HepG2 (cell line): ENCODE measurements around the gene CDH1. TPM values are rescaled to one million over a fixed set of nuclear protein-coding genes. Genes with fewer than 3 reads are reported as not detected.
A peak's percentile ranks its signal among the peaks of the same experiment; 100 is the strongest.

Experiments
- CREBL2 ChIP-seq: sonication (generic); formaldehyde crosslinking; IDR thresholded peaks from 2 replicates; pipeline ENCODE4 v1.8.1; 2023; ENCODE audit warnings: missing genetic modification reagents, mild to moderate bottlenecking, borderline replicate concordance
- GABPA ChIP-seq, 2 experiments: IDR thresholded peaks; 2 replicates each; pipeline ENCODE4 v1.6.1; 2011 to 2016; ENCODE audit warnings: low read depth in 2 of 2, low read length in 1 of 2, missing biosample characterization in 1 of 2, missing genetic modification characterization in 1 of 2
- GABPB1 ChIP-seq: IDR thresholded peaks from 2 replicates; pipeline ENCODE4 v1.6.1; 2016; ENCODE audit warnings: mild to moderate bottlenecking, missing genetic modification reagents, moderate library complexity, missing compliant biosample characterization
- IRF2 ChIP-seq: IDR thresholded peaks from 2 replicates; pipeline ENCODE4 v1.6.1; 2018; ENCODE audit warnings: missing genetic modification reagents, missing compliant biosample characterization
- JUND ChIP-seq: sonication (generic); formaldehyde crosslinking; IDR thresholded peaks from 2 replicates; pipeline ENCODE4 v1.8.0; 2022; ENCODE audit warnings: mild to moderate bottlenecking, missing genetic modification reagents
- MTA3 ChIP-seq: sonication (generic); formaldehyde crosslinking; IDR thresholded peaks from 2 replicates; pipeline ENCODE4 v1.4.0; 2020; ENCODE audit warnings: missing genetic modification reagents
- MXI1 ChIP-seq: IDR thresholded peaks from 3 replicates; pipeline ENCODE4 v1.6.1; 2012; ENCODE audit warnings: low read depth, low read length, inconsistent platforms, borderline replicate concordance
- NFE2L1 ChIP-seq: sonication (generic); formaldehyde crosslinking; IDR thresholded peaks from 2 replicates; pipeline ENCODE4 v1.4.0; 2020; ENCODE audit warnings: missing genetic modification reagents, mild to moderate bottlenecking, borderline replicate concordance
- PLRG1 ChIP-seq: fragments of 450-650 bp; conservative IDR thresholded peaks from 2 replicates; pipeline ENCODE4 v1.6.1; 2016
- POLR2G ChIP-seq: fragments of 200-400 bp; formaldehyde crosslinking; IDR thresholded peaks from 2 replicates; pipeline ENCODE4 v1.6.1; 2018; ENCODE audit warnings: mild to moderate bottlenecking, low read depth, low read length, moderate library complexity
- PTBP1 ChIP-seq: fragments of 200-400 bp; formaldehyde crosslinking; IDR thresholded peaks from 2 replicates; pipeline ENCODE4 v1.6.1; 2018; ENCODE audit warnings: low read length, low read depth; ENCODE audit not compliant: poor library complexity, severe bottlenecking
- RAD21 ChIP-seq: fragments of 450-650 bp; formaldehyde crosslinking; IDR thresholded peaks from 2 replicates; pipeline ENCODE4 v1.5.0; 2020; ENCODE audit warnings: mild to moderate bottlenecking
- SIX4 ChIP-seq: sonication (generic); formaldehyde crosslinking; IDR thresholded peaks from 2 replicates; pipeline ENCODE4 v1.4.0; 2020; ENCODE audit warnings: missing genetic modification reagents
- SPEN ChIP-seq: sonication (generic); formaldehyde crosslinking; IDR thresholded peaks from 2 replicates; pipeline ENCODE4 v1.5.1; 2020; ENCODE audit warnings: low read depth, mild to moderate bottlenecking, missing genetic modification reagents
- SRF ChIP-seq: IDR thresholded peaks from 2 replicates; pipeline ENCODE4 v1.6.1; 2011; ENCODE audit warnings: mild to moderate bottlenecking, low read depth, low read length, moderate library complexity
- TAF1 ChIP-seq: sonication (generic); formaldehyde crosslinking; IDR thresholded peaks from 2 replicates; pipeline ENCODE4 v1.4.0; 2020; ENCODE audit warnings: missing genetic modification reagents
- ZFP41 ChIP-seq: sonication (generic); formaldehyde crosslinking; IDR thresholded peaks from 2 replicates; pipeline ENCODE4 v1.4.0; 2020; ENCODE audit warnings: mild to moderate bottlenecking, missing genetic modification reagents, borderline replicate concordance
- ZNF589 ChIP-seq: sonication (generic); formaldehyde crosslinking; conservative IDR thresholded peaks from 2 replicates; pipeline ENCODE4 v1.8.0; 2022; ENCODE audit warnings: mild to moderate bottlenecking, moderate library complexity, missing genetic modification reagents
- ZSCAN20 ChIP-seq: sonication (generic); formaldehyde crosslinking; IDR thresholded peaks from 2 replicates; pipeline ENCODE4 v1.4.0; 2020; ENCODE audit warnings: missing genetic modification reagents, mild to moderate bottlenecking, borderline replicate concordance
- ZSCAN21 ChIP-seq: sonication (generic); formaldehyde crosslinking; IDR thresholded peaks from 2 replicates; pipeline ENCODE4 v1.8.0; 2022; ENCODE audit warnings: mild to moderate bottlenecking, missing genetic modification reagents, moderate library complexity, borderline replicate concordance
- polyA plus RNA-seq, 8 experiments: library from polyadenylated mRNA; depleted of rRNA in 3 of 8; stranded (reverse) in 7 of 8; unstranded in 1 of 8; fragments of >200 nt; fragmentation: Illumina TruSeq in 4 of 8; extraction: Trizol in 4 of 8; gene quantifications; 2 replicates each; pipeline versions ENCODE4 v1.2.1 to v1.2.3, GENCODE V29; 2011 to 2016; ENCODE audit warnings: low read depth in 4 of 8, missing spikeins in 1 of 8, mixed read lengths in 1 of 8; ENCODE audit not compliant: insufficient read depth in 1 of 8
- total RNA-seq, 5 experiments: library from RNA; depleted of rRNA; stranded (reverse); fragments of >200 nt; fragmentation: Illumina TruSeq; extraction: Trizol; gene quantifications; 2 replicates each; pipeline ENCODE4 v1.2.3, GENCODE V29; 2016; ENCODE audit warnings: low read depth in 1 of 5
- TF ChIP-seq, protein P1 (sequence below): sonication (generic); formaldehyde crosslinking; IDR thresholded peaks from 2 replicates; pipeline ENCODE4 v1.8.0; 2022; ENCODE audit warnings: mild to moderate bottlenecking, missing genetic modification reagents, moderate library complexity
- TF ChIP-seq, protein P2 (sequence below): sonication (generic); formaldehyde crosslinking; IDR thresholded peaks from 2 replicates; pipeline ENCODE4; 2020; ENCODE audit warnings: missing genetic modification reagents, mild to moderate bottlenecking, borderline replicate concordance
- TF ChIP-seq, protein P3 (sequence below): sonication (generic); formaldehyde crosslinking; IDR thresholded peaks from 2 replicates; pipeline ENCODE4 v1.5.0; 2020; ENCODE audit warnings: missing genetic modification reagents

The CDH1 gene
- total and polyA plus RNA-seq, 2 of the 13 experiments (the other 11 are each of a cell fraction or from before 2014, with no cell fraction given): 0.95 to 9.8 TPM

DNA sequence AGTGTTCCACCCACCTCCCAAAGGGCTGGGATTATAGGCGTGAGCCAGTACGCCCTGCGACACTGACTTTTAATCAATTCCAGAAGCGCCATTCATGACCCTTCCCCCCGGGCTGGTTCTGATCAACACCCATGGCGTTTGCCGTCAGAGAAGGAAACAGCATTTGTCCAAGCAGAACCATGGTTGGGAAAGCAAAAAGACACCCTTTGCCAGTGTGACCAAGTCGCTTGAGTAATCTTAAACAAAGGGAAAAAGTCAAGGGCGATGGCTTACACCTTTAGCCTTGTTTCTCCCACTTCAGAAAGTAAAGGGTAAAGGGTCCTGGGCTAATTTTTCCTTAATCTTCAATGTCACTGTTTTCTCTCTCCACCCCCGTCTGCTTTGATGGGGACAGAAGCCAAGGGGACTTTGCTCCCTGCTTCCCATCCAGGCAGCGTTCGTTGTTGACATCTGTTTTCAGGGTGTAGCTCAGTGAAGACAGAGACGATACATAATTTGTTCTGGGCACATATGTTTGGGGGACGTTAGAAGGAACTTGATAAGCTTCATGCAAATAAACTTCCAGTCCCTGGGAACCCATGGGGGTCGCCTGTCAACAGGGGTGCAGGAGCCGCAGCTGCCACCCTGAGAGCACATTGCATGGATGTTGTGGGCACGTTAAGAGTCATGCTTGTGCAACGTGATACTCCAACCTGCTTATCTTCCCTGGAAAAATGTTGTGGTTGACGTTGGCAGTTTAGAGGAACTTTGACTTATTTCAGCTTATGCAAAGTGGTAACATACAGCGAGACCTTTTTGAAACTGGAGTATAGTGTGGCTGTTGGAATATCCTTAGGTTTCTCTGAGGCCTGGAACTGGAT, 55.6 kb downstream of the CDH1 start (continued):
- TF ChIP-seq SIX4 (CRISPR knock-in tag) (peak; percentile 79; the same call in 1 of the 2 replicates), GABPA (IDR thresholded peaks at IDR 0.05; ENCODE audit: low read depth, low read length) (no peak), GABPA (CRISPR knock-in tag; IDR thresholded peaks at IDR 0.05; ENCODE audit: low read depth) (peak; percentile 11; the same call in 1 of the 2 replicates), ZNF589 (CRISPR knock-in tag) (peak; percentile 92), MXI1 (peak; percentile 60; the same call in 1 of the 3 replicates), PTBP1 (no peak), CREBL2 (CRISPR knock-in tag) (no peak), PLRG1 (no peak), IRF2 (CRISPR knock-in tag) (peak; percentile 82; the same call in 1 of the 2 replicates), POLR2G (no peak; the same call in 1 of the 2 replicates), SPEN (CRISPR knock-in tag) (no peak; the same call in 1 of the 2 replicates), ZSCAN20 (CRISPR knock-in tag) (peak; percentile 97), JUND (0 out of 2 replicates have a peak, but pooled peaks have one; percentile 49), ZSCAN21 (CRISPR knock-in tag) (peak; percentile 76), RAD21 (CRISPR knock-in tag) (no peak), GABPB1 (CRISPR knock-in tag) (no peak; the same call in 1 of the 2 replicates), TAF1 (CRISPR knock-in tag) (no peak), MTA3 (CRISPR knock-in tag) (no peak), ZFP41 (CRISPR knock-in tag) (no peak), NFE2L1 (CRISPR knock-in tag) (no peak), SRF (no peak)
- TF ChIP-seq, protein P1, sequence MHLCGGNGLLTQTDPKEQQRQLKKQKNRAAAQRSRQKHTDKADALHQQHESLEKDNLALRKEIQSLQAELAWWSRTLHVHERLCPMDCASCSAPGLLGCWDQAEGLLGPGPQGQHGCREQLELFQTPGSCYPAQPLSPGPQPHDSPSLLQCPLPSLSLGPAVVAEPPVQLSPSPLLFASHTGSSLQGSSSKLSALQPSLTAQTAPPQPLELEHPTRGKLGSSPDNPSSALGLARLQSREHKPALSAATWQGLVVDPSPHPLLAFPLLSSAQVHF (CRISPR knock-in tag): 0 out of 2 replicates have a peak, but pooled peaks have one; percentile 48
- TF ChIP-seq, protein P2, sequence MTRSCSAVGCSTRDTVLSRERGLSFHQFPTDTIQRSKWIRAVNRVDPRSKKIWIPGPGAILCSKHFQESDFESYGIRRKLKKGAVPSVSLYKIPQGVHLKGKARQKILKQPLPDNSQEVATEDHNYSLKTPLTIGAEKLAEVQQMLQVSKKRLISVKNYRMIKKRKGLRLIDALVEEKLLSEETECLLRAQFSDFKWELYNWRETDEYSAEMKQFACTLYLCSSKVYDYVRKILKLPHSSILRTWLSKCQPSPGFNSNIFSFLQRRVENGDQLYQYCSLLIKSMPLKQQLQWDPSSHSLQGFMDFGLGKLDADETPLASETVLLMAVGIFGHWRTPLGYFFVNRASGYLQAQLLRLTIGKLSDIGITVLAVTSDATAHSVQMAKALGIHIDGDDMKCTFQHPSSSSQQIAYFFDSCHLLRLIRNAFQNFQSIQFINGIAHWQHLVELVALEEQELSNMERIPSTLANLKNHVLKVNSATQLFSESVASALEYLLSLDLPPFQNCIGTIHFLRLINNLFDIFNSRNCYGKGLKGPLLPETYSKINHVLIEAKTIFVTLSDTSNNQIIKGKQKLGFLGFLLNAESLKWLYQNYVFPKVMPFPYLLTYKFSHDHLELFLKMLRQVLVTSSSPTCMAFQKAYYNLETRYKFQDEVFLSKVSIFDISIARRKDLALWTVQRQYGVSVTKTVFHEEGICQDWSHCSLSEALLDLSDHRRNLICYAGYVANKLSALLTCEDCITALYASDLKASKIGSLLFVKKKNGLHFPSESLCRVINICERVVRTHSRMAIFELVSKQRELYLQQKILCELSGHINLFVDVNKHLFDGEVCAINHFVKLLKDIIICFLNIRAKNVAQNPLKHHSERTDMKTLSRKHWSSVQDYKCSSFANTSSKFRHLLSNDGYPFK: no peak; the same call in none of the 2 replicates
- TF ChIP-seq, protein P3, sequence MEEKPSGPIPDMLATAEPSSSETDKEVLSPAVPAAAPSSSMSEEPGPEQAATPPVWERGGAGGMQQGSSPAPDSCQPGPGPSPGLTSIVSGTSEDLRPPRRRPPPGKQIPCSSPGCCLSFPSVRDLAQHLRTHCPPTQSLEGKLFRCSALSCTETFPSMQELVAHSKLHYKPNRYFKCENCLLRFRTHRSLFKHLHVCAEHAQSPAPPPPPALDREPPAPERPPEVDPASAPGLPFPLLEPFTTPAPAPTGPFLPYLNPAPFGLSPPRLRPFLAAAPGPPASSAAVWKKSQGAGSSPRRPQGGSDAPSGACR: peak; percentile 54; the same call in 1 of the 2 replicates
